IPS DF 4.7 (cell line): ENCODE data around the gene GPHN.
"Not testable (repeated sequence)": the region's sequence is repeated elsewhere in the genome, so short reads cannot be mapped to it uniquely, and the experiment has no call there.

Experiments
- DNase-seq: peaks from one replicate; pipeline ENCODE4 v3.0.0-alpha.2; 2013; ENCODE audit warnings: low spot score; ENCODE audit errors: extremely low read depth

GPHN gene

GRCh38 chr14:66501592-66501991, 6.4 kb upstream of the GPHN start:
- DNase-seq: no peak

GRCh38 chr14:66502836-66503235, 5.1 kb upstream of the GPHN start:
- not testable (repeated sequence) for DNase-seq

- no peak for DNase-seq
These were observed 4.4 kb upstream of the GPHN start for GRCh38 chr14:66503532-66503931.

GRCh38 chr14:66507181-66507721, 696 bp upstream of the GPHN start:
- DNase-seq: no peak

- no peak for DNase-seq
These were observed 549 bp downstream of the GPHN start for GRCh38 chr14:66508547-66508845.

- DNase-seq: no peak
These were observed 1.1 kb downstream of the GPHN start for GRCh38 chr14:66508846-66509621.

- no peak for DNase-seq
These were observed 1.9 kb downstream of the GPHN start for GRCh38 chr14:66509874-66510273.

GRCh38 chr14:66511849-66512248, 3.9 kb downstream of the GPHN start:
- DNase-seq: no peak

GRCh38 chr14:66514213-66514612, 6.3 kb downstream of the GPHN start:
- DNase-seq: no peak

- DNase-seq: no peak
These were observed 22.6 kb downstream of the GPHN start for GRCh38 chr14:66530526-66530925.

- no peak for DNase-seq
These were observed 31.1 kb downstream of the GPHN start for GRCh38 chr14:66539034-66539433.

GRCh38 chr14:66540038-66540437, 32.1 kb downstream of the GPHN start:
- no peak for DNase-seq

GRCh38 chr14:66541627-66542026, 33.7 kb downstream of the GPHN start:
- no peak for DNase-seq

- DNase-seq: no peak
These were observed 36.0 kb downstream of the GPHN start for GRCh38 chr14:66543996-66544395.

GRCh38 chr14:66545191-66545590, 37.2 kb downstream of the GPHN start:
- DNase-seq: not testable (repeated sequence)

GRCh38 chr14:66545751-66546150, 37.8 kb downstream of the GPHN start:
- DNase-seq: not testable (repeated sequence)

GRCh38 chr14:66563731-66564130, 55.8 kb downstream of the GPHN start:
- DNase-seq: no peak

GRCh38 chr14:66568220-66568619, 60.3 kb downstream of the GPHN start:
- DNase-seq: no peak

- no peak for DNase-seq
These were observed 64.9 kb downstream of the GPHN start for GRCh38 chr14:66572826-66573225.

- DNase-seq: no peak
These were observed 67.1 kb downstream of the GPHN start for GRCh38 chr14:66575014-66575413.

GRCh38 chr14:66575939-66576338, 68.0 kb downstream of the GPHN start:
- no peak for DNase-seq

GRCh38 chr14:66587753-66588152, 79.8 kb downstream of the GPHN start:
- DNase-seq: not testable (repeated sequence)

GRCh38 chr14:66595394-66595793, 87.4 kb downstream of the GPHN start:
- DNase-seq: no peak
